Measurements from ENCODE around the gene GFM1. TPM values are rescaled to one million over a fixed set of nuclear protein-coding genes. Genes with fewer than 3 reads are reported as not detected.

GFM1 gene
- total RNA-seq, 4 donors from 2014 or later, result 26.2 to 71.2 (median 47.9) TPM

- Histone ChIP-seq H3K9me3 (no peaks in the 10 kb centered on the region), H3K27ac (no peak overlapping the region), H3K27me3 (no peaks in the 10 kb centered on the region), H3K4me3 (no peak overlapping the region), H3K36me3 (peaks cover 0 to 44% (median 16%) of the 10 kb centered on the region in 4 donors), H3K4me1 (peaks cover 0 to 18% (median 3%) of the 10 kb centered on the region in 4 donors)
- in situ Hi-C loops (cut with MboI; ENCODE audit: low pct_ligation_motif_present in 1 of 4, low pct_unique_long_range_greater_than_20kb in 1 of 4, low sequenced_read_pairs in 3 of 4), result loop anchor here in 2 of 4 donors (10.0 kb wide), 2 partner anchors 126 to 136 kb away; no protein-coding TSS in a partner anchor
- no peak for TF ChIP-seq EP300 (IDR thresholded peaks at IDR 0.05; ENCODE audit: low read depth)
- no peak for TF ChIP-seq POLR2A (IDR thresholded peaks at IDR 0.05)
- no peak for TF ChIP-seq CTCF (IDR thresholded peaks at IDR 0.05)
- no peak for TF ChIP-seq POLR2AphosphoS5 (IDR thresholded peaks at IDR 0.05)
- no peak for DNase-seq
- intact Hi-C loops (cut with DNase I; ENCODE audit: low total_unique reads), result no loop called here
- 91 to 92% methylated on average over 7 of the region's 7 CpGs for WGBS, 2 donors (ENCODE audit: low coverage in 1 of 2)
These were observed 14.6 kb downstream of the GFM1 start for GRCh38 chr3:158658889-158659288.

- 43 to 62% methylated on average over 4 to 7 of the region's 7 CpGs for WGBS, 2 donors (ENCODE audit: low coverage in 1 of 2)
- TF ChIP-seq POLR2A (IDR thresholded peaks at IDR 0.05), result no peak
- TF ChIP-seq POLR2AphosphoS5 (IDR thresholded peaks at IDR 0.05), result peak in 1 of 3 donors; percentile 20
- peak; percentile 58 to 74 (median 68) for TF ChIP-seq CTCF (IDR thresholded peaks at IDR 0.05)
- no peak for TF ChIP-seq EP300 (IDR thresholded peaks at IDR 0.05; ENCODE audit: low read depth)
- H3K4me3 ChIP-seq, result no peak overlapping the region
- in situ Hi-C loops (cut with MboI; ENCODE audit: low pct_ligation_motif_present in 1 of 4, low pct_unique_long_range_greater_than_20kb in 1 of 4, low sequenced_read_pairs in 3 of 4) (loop anchor here (5.0 to 10.0 kb wide), 4 partner anchors 53 to 135 kb away; no protein-coding TSS in a partner anchor), intact Hi-C loops (cut with DNase I; ENCODE audit: low total_unique reads) (loop anchor here (5.0 kb wide), 1 partner anchor 128 kb away; no protein-coding TSS in a partner anchor)
- peak; percentile 63 for DNase-seq
- H3K27ac ChIP-seq, result peak overlapping the region in 1 of 4 donors; percentile 25
- no peaks in the 10 kb centered on the region for H3K27me3 ChIP-seq
- peaks cover 0 to 18% (median 3%) of the 10 kb centered on the region in 4 donors for H3K4me1 ChIP-seq
- H3K9me3 ChIP-seq, result no peaks in the 10 kb centered on the region
- peaks cover 0 to 40% (median 16%) of the 10 kb centered on the region in 4 donors for H3K36me3 ChIP-seq
These were observed 15.3 kb downstream of the GFM1 start for GRCh38 chr3:158659454-158660237.

- H3K4me1 ChIP-seq, result peaks cover 0 to 18% (median 3%) of the 10 kb centered on the region in 4 donors
- TF ChIP-seq CTCF (IDR thresholded peaks at IDR 0.05) (no peak), POLR2AphosphoS5 (IDR thresholded peaks at IDR 0.05) (no peak), POLR2A (IDR thresholded peaks at IDR 0.05) (no peak), EP300 (IDR thresholded peaks at IDR 0.05; ENCODE audit: low read depth) (no peak)
- 77 to 90% methylated on average over 4 of the region's 4 CpGs for WGBS, 2 donors (ENCODE audit: low coverage in 1 of 2)
- intact Hi-C loops (cut with DNase I; ENCODE audit: low total_unique reads) (loop anchor here (5.0 kb wide), 1 partner anchor 127 kb away; no protein-coding TSS in a partner anchor), in situ Hi-C loops (cut with MboI; ENCODE audit: low pct_ligation_motif_present in 1 of 4, low pct_unique_long_range_greater_than_20kb in 1 of 4, low sequenced_read_pairs in 3 of 4) (loop anchor here in 2 of 4 donors (5.0 to 10.0 kb wide), 3 partner anchors 52 to 134 kb away; no protein-coding TSS in a partner anchor)
- no peak for DNase-seq
- no peaks in the 10 kb centered on the region for H3K9me3 ChIP-seq
- H3K27me3 ChIP-seq, result no peaks in the 10 kb centered on the region
- H3K27ac ChIP-seq, result peak overlapping the region in 2 of 4 donors; percentile 4 to 28
- H3K36me3 ChIP-seq, result peaks cover 0 to 33% (median 16%) of the 10 kb centered on the region in 4 donors
- no peak overlapping the region for H3K4me3 ChIP-seq
These were observed 16.4 kb downstream of the GFM1 start for GRCh38 chr3:158660711-158661110.

- TF ChIP-seq CTCF (IDR thresholded peaks at IDR 0.05) (no peak), POLR2A (IDR thresholded peaks at IDR 0.05) (no peak), EP300 (IDR thresholded peaks at IDR 0.05; ENCODE audit: low read depth) (no peak), POLR2AphosphoS5 (IDR thresholded peaks at IDR 0.05) (no peak)
- H3K9me3 ChIP-seq, result no peaks in the 10 kb centered on the region
- in situ Hi-C loops (cut with MboI; ENCODE audit: low pct_ligation_motif_present in 1 of 4, low pct_unique_long_range_greater_than_20kb in 1 of 4, low sequenced_read_pairs in 3 of 4) (loop anchor here in 2 of 4 donors (5.0 to 10.0 kb wide), 3 partner anchors 49 to 132 kb away; no protein-coding TSS in a partner anchor), intact Hi-C loops (cut with DNase I; ENCODE audit: low total_unique reads) (loop anchor here (5.0 kb wide), 1 partner anchor 124 kb away; no protein-coding TSS in a partner anchor)
- H3K36me3 ChIP-seq, result peaks cover 0 to 51% (median 15%) of the 10 kb centered on the region in 4 donors
- no peaks in the 10 kb centered on the region for H3K27me3 ChIP-seq
- H3K4me1 ChIP-seq, result peaks cover 0 to 18% (median 3%) of the 10 kb centered on the region in 4 donors
- H3K4me3 ChIP-seq, result no peak overlapping the region
- WGBS, 2 donors (ENCODE audit: low coverage in 1 of 2), result 83 to 95% methylated on average over 1 of the region's 1 CpG
- no peak overlapping the region for H3K27ac ChIP-seq
- DNase-seq, result no peak
These were observed 18.9 kb downstream of the GFM1 start for GRCh38 chr3:158663246-158663645.

Data from transverse colon (tissue), 4 donors.